Activated naive CD4-positive, alpha-beta T cell treated with Interleukin-2 at 50 U/mL for 16 hours (primary cell): ENCODE data around the gene NME8.

Experiments
- DNase-seq: peaks from one replicate; pipeline ENCODE4 v3.0.0-alpha.2; 2020

Gene NME8

GRCh38 chr7:37943905-37944736 is 95.7 kb downstream of the NME8 start:
- no peak for DNase-seq

- no peak for DNase-seq
These were observed 96.3 kb downstream of the NME8 start for GRCh38 chr7:37944737-37945054.

- DNase-seq: no peak
These were observed 96.9 kb downstream of the NME8 start for GRCh38 chr7:37945336-37945735.

GRCh38 chr7:37947138-37947940 is 98.9 kb downstream of the NME8 start:
- no peak for DNase-seq

- DNase-seq: no peak
These were observed 99.5 kb downstream of the NME8 start for GRCh38 chr7:37947941-37948210.
